HG03103 (cell line): Measurements from ENCODE around the gene BRCC3.

ENCODE experiments used
- ATAC-seq: cut with Tn5 transposase; IDR thresholded peaks from one replicate; pipeline ENCODE4 v1.9.1; 2021; ENCODE audit warnings: low read depth; ENCODE audit not compliant: unreplicated experiment

BRCC3 gene

GRCh38 chrX:155056877-155057792 lies 14.2 kb upstream of the BRCC3 start:
- ATAC-seq: no peak

GRCh38 chrX:155061760-155062159 lies 9.5 kb upstream of the BRCC3 start:
- ATAC-seq: no peak

- ATAC-seq: no peak
Measured at GRCh38 chrX:155065035-155065734, 6.1 kb upstream of the BRCC3 start.

- ATAC-seq: no peak
Measured at GRCh38 chrX:155068165-155068564, 3.1 kb upstream of the BRCC3 start.

- no peak for ATAC-seq
Measured at GRCh38 chrX:155069414-155069813, 1.9 kb upstream of the BRCC3 start.

GRCh38 chrX:155070038-155070437 lies 1.3 kb upstream of the BRCC3 start:
- ATAC-seq: no peak

- ATAC-seq: peak; percentile 4
Measured at GRCh38 chrX:155070663-155070974, 689 bp upstream of the BRCC3 start.

GRCh38 chrX:155071694-155072280 lies 479 bp downstream of the BRCC3 start:
- ATAC-seq: no peak

- no peak for ATAC-seq
Measured at GRCh38 chrX:155086202-155086840, 15.0 kb downstream of the BRCC3 start.

GRCh38 chrX:155086961-155087735 lies 15.8 kb downstream of the BRCC3 start:
- ATAC-seq: no peak

GRCh38 chrX:155094468-155095061 lies 23.3 kb downstream of the BRCC3 start:
- no peak for ATAC-seq

- no peak for ATAC-seq
Measured at GRCh38 chrX:155105919-155106318, 34.6 kb downstream of the BRCC3 start.

GRCh38 chrX:155108427-155108826 lies 37.1 kb downstream of the BRCC3 start:
- no peak for ATAC-seq

- ATAC-seq: no peak
Measured at GRCh38 chrX:155112171-155112570, 40.9 kb downstream of the BRCC3 start.

- ATAC-seq: no peak
Measured at GRCh38 chrX:155113097-155113496, 41.8 kb downstream of the BRCC3 start.

- no peak for ATAC-seq
Measured at GRCh38 chrX:155115174-155115819, 44.0 kb downstream of the BRCC3 start.

GRCh38 chrX:155127465-155127864 lies 56.2 kb downstream of the BRCC3 start:
- ATAC-seq: no peak

- ATAC-seq: no peak
Measured at GRCh38 chrX:155127940-155128339, 56.6 kb downstream of the BRCC3 start.

GRCh38 chrX:155132110-155132509 lies 60.8 kb downstream of the BRCC3 start:
- no peak for ATAC-seq
